GM12865 (cell line): ENCODE results near the gene MBD3.

Experiments
- DNase-seq: peaks from one replicate; pipeline ENCODE4 v3.0.0; 2010; ENCODE audit warnings: low read depth
- H3K4me3 ChIP-seq: 2 replicates; pipeline ENCODE4 v1.5.1; 2011; ENCODE audit warnings: mild to moderate bottlenecking, low read depth, low read length, control low read depth
- TF ChIP-seq, protein P1 (sequence below): IDR thresholded peaks from 2 replicates; pipeline ENCODE4 v1.5.1; 2011; ENCODE audit warnings: low read length, control low read depth, low read depth, inconsistent platforms; ENCODE audit not compliant: insufficient read depth; ENCODE audit errors: missing control alignments

Gene MBD3

DNA sequence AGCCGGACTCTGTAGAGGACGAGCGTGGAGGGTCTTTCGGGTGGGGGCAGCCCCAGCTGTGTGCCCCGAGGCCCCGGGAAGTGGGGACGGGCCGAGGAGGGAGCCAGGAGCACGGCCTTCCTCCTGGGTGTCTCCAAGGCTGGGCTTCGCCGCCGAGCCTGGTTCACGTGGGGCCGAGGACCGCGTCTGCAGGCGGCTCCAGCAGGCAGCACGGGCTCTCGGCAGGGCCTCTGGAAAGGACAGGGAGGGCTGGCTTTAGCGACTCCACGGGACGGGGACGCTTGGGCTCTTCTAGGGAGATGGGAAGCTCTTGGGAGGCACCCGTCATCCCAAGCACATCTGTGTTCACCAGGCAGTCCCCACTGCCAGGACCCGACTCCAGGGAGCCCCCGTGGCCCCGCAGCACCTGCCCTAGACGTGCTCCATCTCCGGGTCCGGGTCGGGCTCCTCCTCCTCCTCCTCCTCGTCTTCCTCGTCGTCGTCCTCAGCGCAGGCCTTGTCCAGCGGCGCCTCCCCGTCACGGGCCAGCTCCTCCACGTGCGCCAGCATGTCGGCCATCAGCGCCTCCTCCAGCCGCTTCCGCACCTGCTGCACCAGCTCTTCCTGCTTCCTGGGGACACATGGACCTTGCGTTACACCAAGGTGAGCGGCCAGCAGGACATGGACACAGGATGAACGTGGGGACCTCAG, 14.6 kb downstream of the MBD3 start:
- TF ChIP-seq, protein P1, sequence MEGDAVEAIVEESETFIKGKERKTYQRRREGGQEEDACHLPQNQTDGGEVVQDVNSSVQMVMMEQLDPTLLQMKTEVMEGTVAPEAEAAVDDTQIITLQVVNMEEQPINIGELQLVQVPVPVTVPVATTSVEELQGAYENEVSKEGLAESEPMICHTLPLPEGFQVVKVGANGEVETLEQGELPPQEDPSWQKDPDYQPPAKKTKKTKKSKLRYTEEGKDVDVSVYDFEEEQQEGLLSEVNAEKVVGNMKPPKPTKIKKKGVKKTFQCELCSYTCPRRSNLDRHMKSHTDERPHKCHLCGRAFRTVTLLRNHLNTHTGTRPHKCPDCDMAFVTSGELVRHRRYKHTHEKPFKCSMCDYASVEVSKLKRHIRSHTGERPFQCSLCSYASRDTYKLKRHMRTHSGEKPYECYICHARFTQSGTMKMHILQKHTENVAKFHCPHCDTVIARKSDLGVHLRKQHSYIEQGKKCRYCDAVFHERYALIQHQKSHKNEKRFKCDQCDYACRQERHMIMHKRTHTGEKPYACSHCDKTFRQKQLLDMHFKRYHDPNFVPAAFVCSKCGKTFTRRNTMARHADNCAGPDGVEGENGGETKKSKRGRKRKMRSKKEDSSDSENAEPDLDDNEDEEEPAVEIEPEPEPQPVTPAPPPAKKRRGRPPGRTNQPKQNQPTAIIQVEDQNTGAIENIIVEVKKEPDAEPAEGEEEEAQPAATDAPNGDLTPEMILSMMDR: no peak
- DNase-seq: no peak
- no peak overlapping the region for H3K4me3 ChIP-seq

DNA sequence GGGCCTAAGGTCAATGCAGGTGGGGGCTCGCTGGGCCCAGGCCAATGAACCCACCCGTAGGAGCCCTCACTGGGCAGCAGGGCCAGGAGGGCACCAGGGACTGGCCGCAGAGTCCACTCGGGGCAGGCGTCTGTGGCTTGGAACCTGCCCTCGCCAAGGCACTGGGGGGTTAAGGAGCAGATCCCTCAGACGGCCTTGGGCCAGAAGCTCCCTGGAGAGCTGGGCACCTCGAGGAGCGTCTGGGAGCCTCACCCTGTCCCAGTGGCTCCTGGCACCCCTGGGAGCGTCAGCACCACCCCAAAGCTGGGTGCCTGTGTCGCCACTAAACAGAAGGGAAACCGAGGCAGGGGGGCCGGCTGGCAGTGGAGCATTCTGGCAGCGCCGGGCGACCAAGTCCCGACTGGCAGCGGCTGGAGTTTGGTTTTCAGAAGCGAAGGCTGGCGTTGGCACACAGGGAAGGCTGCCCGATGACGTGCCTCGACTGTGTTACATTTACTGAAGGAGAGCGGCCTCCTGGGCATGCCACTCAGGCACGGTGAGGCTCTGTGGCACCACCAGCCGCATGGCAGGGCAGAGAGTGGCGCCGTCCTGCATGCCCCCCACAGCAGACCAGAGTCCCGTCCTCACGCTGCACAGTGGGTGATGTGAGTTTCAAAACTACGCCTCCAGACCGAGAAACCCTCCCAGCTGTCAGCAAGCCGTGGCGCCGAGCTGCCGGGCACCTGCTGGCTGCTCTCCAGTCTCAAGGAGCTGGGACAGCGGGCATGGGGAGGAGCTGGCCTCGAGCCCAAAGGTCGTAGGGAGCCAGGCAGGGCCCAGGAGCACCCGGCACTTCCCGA, 15.4 kb downstream of the MBD3 start:
- TF ChIP-seq, protein P1: no peak
- no peak for DNase-seq
- H3K4me3 ChIP-seq: no peak overlapping the region

DNA sequence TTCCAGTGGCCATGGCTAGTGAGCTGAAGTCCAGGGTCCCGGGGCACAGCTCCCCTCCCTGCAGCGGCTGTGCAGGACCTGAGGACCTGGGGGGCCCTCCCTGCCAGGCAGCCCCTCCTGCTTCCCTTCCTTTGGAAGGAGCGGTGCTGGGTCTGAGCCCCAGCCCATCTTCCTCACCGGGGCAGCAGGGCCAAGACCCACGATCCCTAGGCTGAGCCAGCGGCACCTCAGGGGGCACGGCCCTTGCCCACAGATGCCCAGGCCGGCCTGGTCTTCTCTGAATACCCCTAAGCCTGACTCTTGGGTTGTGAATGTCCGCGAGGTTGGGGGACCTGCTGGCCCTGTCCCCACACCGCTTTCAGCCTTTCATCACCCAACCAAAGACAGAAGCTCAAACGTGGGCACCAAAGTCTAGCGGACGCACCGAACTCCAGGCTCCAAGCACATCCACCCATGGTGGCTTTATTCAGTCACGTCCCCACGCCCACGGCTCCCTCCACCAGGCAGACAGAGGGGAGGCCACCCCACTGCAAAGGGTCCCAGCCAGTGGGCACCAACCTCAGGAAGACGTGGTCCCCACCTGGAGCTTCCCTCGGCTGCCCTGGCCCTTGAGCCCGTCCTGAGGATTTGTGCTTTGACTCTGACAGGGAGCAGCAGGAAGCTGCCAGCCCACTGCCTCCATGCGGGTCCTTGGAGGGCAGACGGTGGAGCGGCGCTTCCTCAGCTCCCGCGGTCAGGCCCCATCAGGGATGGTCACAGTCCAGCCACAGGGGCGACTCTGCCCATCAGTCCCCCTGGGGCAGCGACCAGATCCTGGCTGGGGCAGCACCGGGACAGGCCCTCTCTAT, 16.2 kb downstream of the MBD3 start:
- TF ChIP-seq, protein P1: no peak
- no peak overlapping the region for H3K4me3 ChIP-seq
- DNase-seq: no peak

GRCh38 chr19:1575323-1576241, 17.1 kb downstream of the MBD3 start:
- no peak for DNase-seq
- TF ChIP-seq, protein P1: no peak
- no peak overlapping the region for H3K4me3 ChIP-seq

GRCh38 chr19:1574354-1575136, 18.1 kb downstream of the MBD3 start:
- no peak overlapping the region for H3K4me3 ChIP-seq
- no peak for DNase-seq
- TF ChIP-seq, protein P1: no peak
